NCI-H2029 treated with DMSO at 0.1 percent for 48 hours (cell line): ENCODE measurements around the gene CLSTN3.

ENCODE experiments used
- DNase-seq: peaks from one replicate; lab custom pipeline; 2025; lab: John Stamatoyannopoulos, UW

The CLSTN3 gene

GRCh38 chr12:7125632-7126227 is 4.4 kb upstream of the CLSTN3 start:
- DNase-seq, result no peak

DNA sequence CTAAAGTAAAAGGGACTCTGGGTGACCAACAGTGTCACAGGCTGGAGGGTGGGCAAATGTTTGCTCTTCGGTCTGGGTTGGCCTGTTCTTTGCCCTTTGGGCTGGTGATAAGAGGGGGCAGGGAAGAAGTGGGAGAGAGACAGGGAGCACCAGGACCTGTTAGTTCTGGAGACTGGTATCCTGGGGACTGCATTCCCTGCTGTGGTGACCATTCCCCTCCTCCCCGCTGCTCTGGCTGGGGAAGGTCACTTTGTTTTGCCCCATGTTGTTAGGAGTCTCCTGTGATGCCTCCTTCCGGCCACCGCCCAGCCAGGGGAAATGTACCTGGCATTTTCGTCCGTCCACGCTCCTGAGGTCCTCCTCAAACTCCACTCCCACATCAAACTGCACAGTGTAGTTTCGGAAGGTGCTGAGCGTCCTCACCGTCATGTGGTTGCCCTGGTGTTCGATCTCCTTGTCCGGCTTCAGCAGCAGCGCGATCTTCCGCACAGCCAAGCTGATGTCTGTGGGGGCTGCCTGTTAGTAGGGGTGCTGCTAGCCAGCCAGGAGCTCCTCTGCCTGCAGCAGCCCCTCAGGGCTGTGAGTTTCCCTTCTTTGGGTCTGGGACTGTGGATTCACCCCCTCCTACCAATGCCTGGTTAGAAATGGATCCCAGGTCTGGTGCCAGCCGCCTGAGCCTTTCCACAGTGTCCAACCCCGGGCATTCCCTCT is 2.1 kb upstream of the CLSTN3 start:
- no peak for DNase-seq

DNA sequence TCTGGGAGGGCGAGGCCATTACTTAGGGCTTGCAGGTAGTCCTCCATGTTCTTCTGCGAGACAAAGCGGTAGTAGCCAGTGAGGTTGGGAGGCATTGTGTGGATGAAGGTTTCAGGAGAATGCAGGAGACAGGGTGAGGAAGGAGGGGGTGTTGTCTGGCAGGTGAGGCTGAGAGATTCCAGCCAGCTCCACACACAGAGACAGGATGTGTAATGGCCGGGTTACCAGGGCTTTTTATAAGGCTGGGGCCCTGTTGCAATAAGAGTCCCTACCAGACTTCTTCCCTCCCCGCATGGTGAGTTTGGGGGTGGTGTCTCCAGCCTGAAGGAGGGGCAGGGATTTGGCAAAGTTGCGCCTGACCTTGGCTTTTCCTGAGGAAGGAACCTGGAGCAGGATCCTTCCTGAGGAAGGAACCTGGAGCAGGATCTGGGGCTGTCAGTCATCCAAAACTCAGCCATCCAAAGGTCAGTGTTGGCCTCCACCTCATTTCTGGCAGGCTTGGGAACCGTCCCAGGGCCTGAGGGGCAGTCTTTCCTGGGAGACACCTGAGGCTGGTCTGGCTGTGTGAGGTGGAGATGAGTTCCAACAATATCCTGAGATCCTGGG is 1.4 kb upstream of the CLSTN3 start, which contains the start of gene RBP5:
TSS of gene RBP5 (minus strand) at position 209 of the 606 bp plus-strand sequence. CDS start at position 95, 114 bp downstream.
- DNase-seq, result no peak

DNA sequence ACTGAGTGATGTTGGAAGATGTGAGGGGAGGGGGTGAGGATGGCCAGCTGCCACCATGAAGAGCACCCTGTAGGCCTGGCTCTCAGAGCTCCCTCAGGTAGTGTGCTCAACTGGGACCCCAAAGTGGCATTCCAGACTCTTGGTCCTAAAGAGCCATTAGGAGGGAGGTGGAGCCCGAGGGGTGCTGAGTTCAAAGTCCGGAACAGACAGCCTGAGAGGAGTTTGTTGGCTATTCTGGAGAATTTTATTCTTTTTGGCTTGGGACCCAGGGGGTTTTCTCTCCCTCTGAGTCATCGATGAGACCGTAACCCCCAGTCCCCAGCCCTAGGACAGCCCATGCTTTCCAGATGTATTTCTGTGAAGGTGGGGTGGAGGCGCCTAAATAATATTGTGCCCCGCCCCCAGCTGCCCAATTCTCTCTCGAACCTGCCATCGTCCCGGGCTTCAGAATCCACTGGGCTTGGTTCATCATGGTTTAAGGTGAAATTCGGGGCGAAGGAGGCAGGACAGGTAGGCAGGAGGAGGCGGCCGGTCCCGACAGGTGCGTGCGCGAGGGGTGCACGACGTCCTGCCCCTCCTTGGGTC is 792 bp upstream of the CLSTN3 start:
- no peak for DNase-seq

- no peak for DNase-seq
These were observed 730 bp downstream of the CLSTN3 start for GRCh38 chr12:7130701-7131501.

DNA sequence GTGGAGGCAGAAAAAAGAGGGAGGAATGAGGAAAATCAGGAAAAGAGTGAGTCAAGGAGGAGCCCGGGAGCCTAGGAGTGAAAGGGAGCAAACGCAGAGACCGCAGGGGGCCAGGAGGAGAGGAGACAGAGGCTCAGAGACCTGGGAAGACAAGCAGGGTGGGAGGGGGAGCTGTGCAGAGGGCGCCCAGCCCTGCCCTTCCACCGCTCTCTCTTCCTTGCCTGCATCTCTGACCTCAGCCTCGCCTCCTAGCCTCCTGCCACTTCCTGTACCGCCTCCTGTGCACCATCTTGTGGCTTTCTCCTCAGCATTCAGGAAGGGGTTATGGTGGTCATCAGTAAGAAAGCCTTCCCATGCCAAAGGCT is 1.3 kb downstream of the CLSTN3 start:
- DNase-seq, result no peak

GRCh38 chr12:7134396-7135166 is 4.4 kb downstream of the CLSTN3 start:
- DNase-seq, result no peak

DNA sequence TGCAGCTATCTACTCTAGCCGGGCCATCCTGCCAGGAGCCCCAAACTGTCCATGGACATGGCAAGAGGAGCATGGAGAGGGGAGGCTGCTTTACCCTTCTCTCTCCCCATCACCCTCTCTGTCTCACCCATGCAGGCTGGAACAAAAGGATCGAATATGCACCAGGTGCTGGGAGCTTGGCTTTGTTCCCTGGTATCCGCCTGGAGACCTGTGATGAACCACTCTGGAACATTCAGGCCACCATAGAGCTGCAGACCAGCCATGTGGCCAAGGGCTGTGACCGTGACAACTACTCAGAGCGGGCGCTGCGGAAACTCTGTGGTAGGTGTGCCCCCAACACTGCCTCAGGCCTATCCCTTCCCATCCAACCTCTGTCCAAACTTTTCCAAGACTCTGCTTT is 5.9 kb downstream of the CLSTN3 start:
- DNase-seq, result no peak

GRCh38 chr12:7136676-7137075 is 6.5 kb downstream of the CLSTN3 start:
- DNase-seq, result no peak

DNA sequence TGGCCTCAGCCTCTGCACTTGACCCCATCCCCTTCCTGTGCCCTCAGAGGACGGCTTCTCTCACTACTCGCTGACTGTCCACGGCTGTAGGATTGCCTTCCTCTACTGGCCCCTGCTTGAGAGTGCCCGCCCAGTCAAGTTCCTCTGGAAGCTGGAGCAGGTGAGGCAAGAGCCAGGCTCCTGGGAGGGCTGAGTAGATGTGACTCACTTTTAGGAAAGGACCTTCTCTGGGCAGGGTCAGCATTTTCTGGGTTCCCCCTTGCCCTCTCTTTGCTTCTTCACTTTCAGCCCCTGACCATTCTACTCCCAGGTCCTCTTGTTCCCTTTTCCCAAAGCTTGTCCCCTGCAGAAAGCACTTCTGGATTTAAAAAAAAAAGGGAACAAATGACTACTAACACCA is 7.7 kb downstream of the CLSTN3 start:
- no peak for DNase-seq

DNA sequence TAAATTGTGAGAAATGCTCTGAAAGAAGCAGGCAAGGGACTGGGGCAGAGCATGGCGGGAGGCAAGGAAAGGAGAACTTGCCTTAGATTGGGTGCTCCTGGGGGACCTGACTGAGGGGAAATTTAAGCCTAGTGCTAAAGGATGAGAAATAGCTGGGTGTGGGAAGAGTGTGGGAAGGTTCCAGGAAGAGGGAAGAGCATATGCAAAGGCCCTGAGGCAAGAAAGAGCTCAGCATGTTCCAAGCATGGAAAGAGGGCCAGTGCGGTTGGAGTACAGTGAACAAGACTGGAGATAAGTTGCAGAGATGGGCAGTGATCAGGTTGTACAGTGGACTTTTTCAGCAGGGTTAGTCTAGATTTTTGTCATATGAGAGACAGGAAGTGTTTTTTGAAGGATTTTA is 9.0 kb downstream of the CLSTN3 start:
- DNase-seq, result no peak

DNA sequence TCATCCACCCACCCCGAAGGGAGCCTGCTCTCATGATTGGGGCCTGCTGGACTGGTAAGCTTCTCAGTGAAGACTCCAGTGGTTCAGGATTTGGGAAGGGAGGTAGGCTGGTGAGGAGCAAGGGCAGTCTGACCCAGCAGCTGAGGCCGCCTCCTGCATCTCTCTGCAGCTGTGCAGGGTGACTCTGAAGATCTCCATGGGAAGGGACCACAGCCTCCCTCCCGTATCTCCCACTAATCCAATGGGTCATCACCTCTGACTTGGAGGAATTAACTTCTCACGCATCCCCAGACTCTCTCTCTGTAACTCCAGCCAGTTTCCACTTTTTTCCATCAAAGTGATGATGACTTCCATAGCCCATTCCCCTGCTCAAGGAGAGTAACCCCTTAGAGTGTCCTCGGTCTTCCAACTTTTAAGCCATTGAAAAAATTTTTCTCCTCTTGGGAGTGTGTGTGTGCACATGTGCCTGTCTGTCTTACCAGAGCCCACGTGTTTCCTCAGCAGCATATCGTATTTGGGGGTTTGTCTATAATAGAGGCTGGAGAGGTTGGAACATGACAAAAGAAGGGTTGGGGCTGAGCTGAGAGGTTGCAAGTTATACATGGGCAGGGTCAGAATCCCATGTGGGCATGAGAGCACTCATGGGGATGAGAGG is 11.3 kb downstream of the CLSTN3 start:
- no peak for DNase-seq

GRCh38 chr12:7142056-7142644 is 12.0 kb downstream of the CLSTN3 start:
- no peak for DNase-seq

DNA sequence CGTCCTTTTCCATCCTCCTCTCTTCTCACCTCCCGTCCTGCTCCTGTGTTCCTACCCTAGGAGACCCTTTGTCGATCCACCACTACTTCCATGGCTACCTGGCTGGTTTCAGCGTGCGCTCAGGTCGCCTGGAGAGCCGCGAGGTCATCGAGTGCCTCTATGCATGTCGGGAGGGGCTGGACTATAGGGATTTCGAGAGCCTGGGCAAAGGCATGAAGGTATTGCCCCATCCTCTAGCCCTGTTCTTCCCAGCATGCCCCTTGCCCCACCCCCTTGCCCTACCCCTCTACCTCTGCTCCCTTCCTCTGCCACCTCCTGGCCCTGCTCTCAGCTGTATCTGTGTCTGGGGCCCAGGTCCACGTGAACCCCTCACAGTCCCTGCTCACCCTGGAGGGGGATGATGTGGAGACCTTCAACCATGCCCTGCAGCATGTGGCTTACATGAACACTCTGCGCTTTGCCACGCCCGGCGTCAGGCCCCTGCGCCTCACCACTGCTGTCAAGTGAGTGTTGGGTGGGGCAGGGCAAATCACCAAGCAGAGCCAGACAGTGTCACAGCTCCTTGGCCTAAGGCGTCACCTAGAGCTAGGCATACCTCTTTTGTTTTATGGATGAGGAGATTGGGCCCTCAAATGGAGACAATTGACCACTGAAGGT is 12.8 kb downstream of the CLSTN3 start:
- DNase-seq, result no peak

- no peak for DNase-seq
These were observed 13.4 kb downstream of the CLSTN3 start for GRCh38 chr12:7143564-7143963.

- DNase-seq, result peak; percentile 33
These were observed 14.4 kb downstream of the CLSTN3 start for GRCh38 chr12:7144414-7145120.

- no peak for DNase-seq
These were observed 15.5 kb downstream of the CLSTN3 start for GRCh38 chr12:7145671-7146070.

DNA sequence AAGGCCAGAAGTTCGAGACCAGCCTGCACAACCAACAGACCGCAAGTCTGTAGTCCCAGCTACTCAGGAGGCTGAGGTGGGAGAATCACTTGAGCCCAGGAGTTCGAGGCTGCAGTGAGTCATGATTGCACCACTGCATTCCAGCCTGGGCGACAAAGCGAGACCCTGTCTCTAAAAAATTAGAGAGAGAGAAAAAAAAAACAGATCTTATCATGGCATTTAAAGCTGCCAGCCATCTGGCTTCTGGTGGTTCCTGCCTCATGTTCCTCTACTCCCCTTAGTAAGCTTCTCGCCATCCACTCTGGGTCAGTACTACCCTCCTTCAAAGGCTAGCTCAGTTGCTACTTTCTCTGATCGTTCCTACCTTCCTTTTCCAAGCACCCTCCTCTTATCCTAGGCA is 16.1 kb downstream of the CLSTN3 start:
- no peak for DNase-seq

- no peak for DNase-seq
These were observed 16.7 kb downstream of the CLSTN3 start for GRCh38 chr12:7146906-7147305.
